Neuronal stem cell (in vitro differentiated cells): ENCODE results near the gene FBXO46.

Experiments used
- DNase-seq: peaks from one replicate; pipeline ENCODE4 v3.0.0-alpha.2; 2013; ENCODE audit warnings: low spot score
- H2AFZ ChIP-seq: one replicate; pipeline ENCODE4 v1.6.1; 2013; ENCODE audit warnings: mild to moderate bottlenecking, low read length, inconsistent platforms
- H2AK5ac ChIP-seq: 2 replicates; pipeline ENCODE4 v1.6.1; 2013; ENCODE audit warnings: low read depth, mild to moderate bottlenecking, inconsistent platforms, low read length, moderate library complexity, mixed read lengths
- H2BK120ac ChIP-seq: 2 replicates; pipeline ENCODE4 v1.6.1; 2013; ENCODE audit warnings: low read depth, mild to moderate bottlenecking, inconsistent platforms, low read length, moderate library complexity, mixed read lengths
- H2BK12ac ChIP-seq: one replicate; pipeline ENCODE4 v1.6.1; 2013; ENCODE audit warnings: low read length, inconsistent platforms
- H2BK15ac ChIP-seq: 2 replicates; pipeline ENCODE4 v1.6.1; 2013; ENCODE audit warnings: mild to moderate bottlenecking, low read length, inconsistent platforms, mixed read lengths
- H2BK5ac ChIP-seq: one replicate; pipeline ENCODE4 v1.6.1; 2013; ENCODE audit warnings: inconsistent platforms, mild to moderate bottlenecking, low read length, moderate library complexity
- H3K14ac ChIP-seq: one replicate; pipeline ENCODE4 v1.6.1; 2013; ENCODE audit warnings: low read length, inconsistent platforms
- H3K18ac ChIP-seq: 2 replicates; pipeline ENCODE4 v1.6.1; 2013; ENCODE audit warnings: low read length, inconsistent platforms
- H3K23ac ChIP-seq: 2 replicates; pipeline ENCODE4 v1.6.1; 2013; ENCODE audit warnings: low read depth, mild to moderate bottlenecking, mixed read lengths, low read length, inconsistent platforms; ENCODE audit not compliant: poor library complexity
- H3K27ac ChIP-seq: replicated peaks from 3 replicates; pipeline ENCODE4 v1.5.1; 2013; ENCODE audit warnings: low read length, inconsistent platforms
- H3K27me3 ChIP-seq, 3 experiments: 2 replicates each; pipeline ENCODE4 v1.6.1; 2013; ENCODE audit warnings: low read length in 3 of 3, mild to moderate bottlenecking in 2 of 3, inconsistent platforms in 1 of 3, low read depth in 1 of 3, mixed read lengths in 1 of 3, moderate library complexity in 1 of 3; ENCODE audit not compliant: control insufficient read depth in 3 of 3, insufficient read depth in 3 of 3
- H3K36me3 ChIP-seq, 2 donors: replicated peaks in 1 of 2; 2 replicates each; pipeline ENCODE4 v1.6.1; 2013; ENCODE audit warnings: low read length in 2 of 2; ENCODE audit not compliant: control insufficient read depth in 2 of 2, insufficient read depth in 2 of 2
- H3K4ac ChIP-seq: 2 replicates; pipeline ENCODE4 v1.6.1; 2013; ENCODE audit warnings: inconsistent platforms, mild to moderate bottlenecking, low read length, moderate library complexity
- H3K4me1 ChIP-seq, 2 donors: 1 replicate in 1 of 2; 2 replicates in 1 of 2; pipeline ENCODE4 v1.6.1; 2013; ENCODE audit warnings: low read length in 2 of 2, low read depth in 1 of 2; ENCODE audit not compliant: control insufficient read depth in 2 of 2, insufficient read depth in 1 of 2
- H3K4me2 ChIP-seq: one replicate; pipeline ENCODE4 v1.6.1; 2013; ENCODE audit warnings: mild to moderate bottlenecking, low read length, inconsistent platforms; ENCODE audit not compliant: insufficient read depth, poor library complexity, severe bottlenecking
- H3K4me3 ChIP-seq, 2 donors: 2 replicates each; pipeline ENCODE4 v1.5.1; 2013; ENCODE audit warnings: low read length in 2 of 2, mild to moderate bottlenecking in 2 of 2, inconsistent platforms in 1 of 2, moderate library complexity in 1 of 2
- H3K79me1 ChIP-seq: one replicate; pipeline ENCODE4 v1.6.1; 2013; ENCODE audit warnings: low read depth, mild to moderate bottlenecking, inconsistent platforms, low read length, moderate library complexity
- H3K9ac ChIP-seq: one replicate; pipeline ENCODE4 v1.6.1; 2013; ENCODE audit warnings: mild to moderate bottlenecking, low read depth, low read length, inconsistent platforms; ENCODE audit not compliant: poor library complexity
- H3K9me3 ChIP-seq, 2 donors: replicated peaks in 1 of 2; 2 replicates each; pipeline versions ENCODE3 to v1.6.1; 2013; ENCODE audit warnings: low read length in 2 of 2, mild to moderate bottlenecking in 2 of 2, inconsistent platforms in 1 of 2, low read depth in 1 of 2, mixed read lengths in 1 of 2, moderate library complexity in 1 of 2; ENCODE audit not compliant: control insufficient read depth in 2 of 2, insufficient read depth in 1 of 2
- H4K8ac ChIP-seq: one replicate; pipeline ENCODE4 v1.6.1; 2013; ENCODE audit warnings: low read depth, mild to moderate bottlenecking, inconsistent platforms, low read length, moderate library complexity
- H4K91ac ChIP-seq: one replicate; pipeline ENCODE4 v1.6.1; 2013; ENCODE audit warnings: low read length, low read depth, mild to moderate bottlenecking, inconsistent platforms; ENCODE audit not compliant: poor library complexity
- WGBS, 2 donors: extraction: QIAGEN DNeasy Blood & Tissue Kit; methylation state at CpG; one replicate each; pipeline ENCODE4 v1.1.7; 2013; ENCODE audit warnings: missing lambda C conversion rate in 2 of 2, mixed read lengths in 1 of 2; ENCODE audit not compliant: insufficient read length in 2 of 2, insufficient replicate concordance in 1 of 2; ENCODE audit errors: extremely low coverage in 2 of 2; 5-methylcytosine and 5-hydroxymethylcytosine counted together

Gene FBXO46

GRCh38 chr19:45674946-45675345 is 55.8 kb downstream of the FBXO46 start:
- WGBS, 2 donors, result no CpG with 5 or more reads among the region's 7 CpGs
- H3K36me3 ChIP-seq, result no peaks in the 10 kb centered on the region

DNA sequence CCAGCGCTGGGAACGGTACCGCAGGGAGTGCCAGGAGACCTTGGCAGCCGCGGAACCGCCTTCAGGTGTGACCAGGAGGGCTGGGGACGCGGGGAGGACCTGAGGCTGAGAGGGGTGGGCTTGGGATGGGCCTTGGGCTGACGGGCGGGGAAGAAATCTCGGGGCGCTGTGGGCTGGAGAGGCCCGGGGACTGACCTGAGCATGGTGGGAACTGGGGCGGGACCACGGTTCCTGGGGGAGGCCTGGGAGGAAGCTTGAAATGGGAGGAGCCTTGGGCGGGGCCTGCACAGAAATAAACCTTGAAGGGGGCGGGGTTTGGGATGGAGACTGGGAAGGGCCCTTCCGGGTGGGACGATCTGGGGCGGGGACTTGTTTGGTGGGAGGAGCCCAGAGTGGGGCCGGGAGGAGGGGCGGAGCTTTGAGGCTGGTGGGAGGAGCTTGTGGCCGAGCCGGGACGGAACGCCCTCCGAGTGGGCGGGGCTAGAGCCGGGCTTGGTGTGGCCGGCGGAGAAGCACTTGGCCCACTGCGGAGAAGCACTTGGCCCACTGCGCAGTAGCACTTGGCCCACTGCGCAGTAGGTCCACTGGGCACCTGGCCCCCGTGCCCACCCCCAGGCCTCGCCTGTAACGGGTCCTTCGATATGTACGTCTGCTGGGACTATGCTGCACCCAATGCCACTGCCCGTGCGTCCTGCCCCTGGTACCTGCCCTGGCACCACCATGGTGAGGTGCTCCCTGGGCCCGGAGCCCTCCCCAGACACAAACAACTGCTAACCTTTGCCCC is 59.8 kb downstream of the FBXO46 start:
- no peaks in the 10 kb centered on the region for H3K36me3 ChIP-seq
- H3K23ac ChIP-seq, result peak overlapping the region; percentile 97
- no peak overlapping the region for H2BK5ac ChIP-seq
- H3K9me3 ChIP-seq, result peaks cover 0 to 5% of the 10 kb centered on the region in 2 donors
- H3K4ac ChIP-seq, result peak overlapping the region; percentile 84
- H4K91ac ChIP-seq, result no peak overlapping the region
- peaks cover 12 to 16% of the 10 kb centered on the region in 2 donors for H3K4me1 ChIP-seq
- peak overlapping the region; percentile 93 for H4K8ac ChIP-seq
- peak overlapping the region; percentile 41 for H2AFZ ChIP-seq
- peaks cover 4 to 54% (median 21%) of the 10 kb centered on the region in 3 experiments for H3K27me3 ChIP-seq
- peak overlapping the region; percentile 96 for H2AK5ac ChIP-seq
- H3K4me3 ChIP-seq, result peak overlapping the region in 1 of 2 donors; percentile 75
- H3K9ac ChIP-seq, result peak overlapping the region; percentile 84
- DNase-seq, result peak; percentile 76
- H2BK120ac ChIP-seq, result peak overlapping the region; percentile 87
- no peak overlapping the region for H3K27ac ChIP-seq
- H3K79me1 ChIP-seq, result no peaks in the 10 kb centered on the region
- peak overlapping the region; percentile 64 for H3K4me2 ChIP-seq
- WGBS, 2 donors, result no CpG with 5 or more reads among the region's 42 CpGs
- H3K18ac ChIP-seq, result peak overlapping the region; percentile 95
- peak overlapping the region; percentile 99 for H2BK12ac ChIP-seq
- H3K14ac ChIP-seq, result no peak overlapping the region
- peak overlapping the region; percentile 33 for H2BK15ac ChIP-seq

More at GRCh38 chr19:45674946-45675345, 55.8 kb downstream of the FBXO46 start:
- no peak for DNase-seq
- no peak overlapping the region for H3K4ac ChIP-seq
- peaks cover 18 to 54% (median 25%) of the 10 kb centered on the region in 3 experiments for H3K27me3 ChIP-seq
- no peak overlapping the region for H3K4me3 ChIP-seq
- H2AK5ac ChIP-seq, result no peak overlapping the region
- H3K4me1 ChIP-seq, result peaks cover 3 to 13% of the 10 kb centered on the region in 2 donors
- no peak overlapping the region for H4K91ac ChIP-seq
- no peak overlapping the region for H2BK12ac ChIP-seq
- H3K9ac ChIP-seq, result no peak overlapping the region
- no peak overlapping the region for H2BK15ac ChIP-seq
- H3K23ac ChIP-seq, result no peak overlapping the region
- H2BK5ac ChIP-seq, result no peak overlapping the region
- H3K14ac ChIP-seq, result no peak overlapping the region
- no peak overlapping the region for H3K27ac ChIP-seq
- H2AFZ ChIP-seq, result no peak overlapping the region
- H3K18ac ChIP-seq, result no peak overlapping the region
- peaks cover 0 to 6% of the 10 kb centered on the region in 2 donors for H3K9me3 ChIP-seq
- no peak overlapping the region for H2BK120ac ChIP-seq
- H3K79me1 ChIP-seq, result no peaks in the 10 kb centered on the region
- no peak overlapping the region for H3K4me2 ChIP-seq
- H4K8ac ChIP-seq, result no peak overlapping the region

DNA sequence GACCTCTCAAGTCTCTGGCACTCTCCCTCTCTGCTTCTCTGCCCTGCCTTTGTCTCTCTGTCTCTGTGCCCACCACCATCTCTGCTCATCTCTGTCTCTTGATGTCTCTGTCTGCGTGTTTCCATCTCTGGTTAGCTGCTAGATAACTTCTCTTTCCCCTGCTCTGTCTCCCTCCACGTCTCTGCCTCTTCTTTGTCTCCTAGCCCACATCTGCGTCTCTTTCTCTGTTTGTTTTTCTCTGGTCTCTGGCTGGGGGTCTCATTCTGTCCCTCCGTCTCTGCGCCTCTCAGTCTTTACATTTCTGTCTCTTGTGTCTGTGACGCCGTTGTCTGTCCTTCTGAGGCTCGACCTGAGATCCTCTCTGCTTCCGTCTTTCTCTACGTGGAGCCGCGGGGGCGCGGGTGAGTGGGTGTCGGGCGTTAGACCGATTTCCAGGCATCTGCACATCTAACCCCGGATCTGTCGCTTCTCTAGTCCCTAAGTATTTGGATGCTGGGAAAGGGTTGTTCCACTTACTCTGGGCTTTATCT is 62.3 kb downstream of the FBXO46 start:
- DNase-seq, result no peak
- H3K14ac ChIP-seq, result no peak overlapping the region
- peaks cover 4 to 48% (median 21%) of the 10 kb centered on the region in 3 experiments for H3K27me3 ChIP-seq

More for the DNA sequence above, 62.3 kb downstream of the FBXO46 start:
- no peak overlapping the region for H4K8ac ChIP-seq
- no CpG with 5 or more reads among the region's 19 CpGs for WGBS, 2 donors
- no peak overlapping the region for H2BK5ac ChIP-seq
- no peaks in the 10 kb centered on the region for H3K36me3 ChIP-seq
- peak overlapping the region; percentile 41 for H3K4me2 ChIP-seq
- H2BK12ac ChIP-seq, result no peak overlapping the region
- H2AK5ac ChIP-seq, result no peak overlapping the region
- H2BK120ac ChIP-seq, result no peak overlapping the region
- peak overlapping the region; percentile 32 to 53 for H3K4me3 ChIP-seq
- no peak overlapping the region for H3K18ac ChIP-seq
- peak overlapping the region; percentile 82 for H2AFZ ChIP-seq
- H3K4me1 ChIP-seq, result peaks cover 12 to 16% of the 10 kb centered on the region in 2 donors
- H4K91ac ChIP-seq, result no peak overlapping the region
- H3K4ac ChIP-seq, result no peak overlapping the region
- no peak overlapping the region for H3K27ac ChIP-seq
- no peaks in the 10 kb centered on the region for H3K79me1 ChIP-seq
- no peak overlapping the region for H3K23ac ChIP-seq
- no peak overlapping the region for H2BK15ac ChIP-seq
- H3K9ac ChIP-seq, result no peak overlapping the region
- peaks cover 0 to 5% of the 10 kb centered on the region in 2 donors for H3K9me3 ChIP-seq
